Prostate gland (tissue), 2 donors: ENCODE data around the gene TTC16. TPM values are rescaled to one million over a fixed set of nuclear protein-coding genes. Genes with fewer than 3 reads are reported as not detected.

Experiments used
- DNase-seq: peaks from one replicate; pipeline ENCODE4 v3.0.0-alpha.2; 2019; ENCODE audit warnings: low spot score
- H3K27ac ChIP-seq, 2 donors: fragments of 200-600 bp; sonication (generic); 2 replicates each; pipeline ENCODE4 v1.5.1; 2017 to 2019
- H3K27me3 ChIP-seq: fragments of 200-600 bp; sonication (generic); replicated peaks from 2 replicates; pipeline ENCODE4 v1.5.1; 2019; ENCODE audit not compliant: insufficient read depth
- H3K36me3 ChIP-seq, 2 donors: fragments of 200-600 bp; sonication (generic); 1 replicate in 1 of 2; 2 replicates in 1 of 2; pipeline versions ENCODE4 v1.5.1 to v1.8.1; 2017 to 2019
- H3K4me1 ChIP-seq: fragments of 200-600 bp; sonication (generic); replicated peaks from 2 replicates; pipeline ENCODE4 v1.5.1; 2019
- H3K4me3 ChIP-seq, 2 donors: fragments of 200-600 bp; sonication (generic); 2 replicates each; pipeline ENCODE4 v1.5.1; 2017 to 2019
- H3K9me3 ChIP-seq: fragments of 200-600 bp; sonication (generic); 2 replicates; pipeline ENCODE4 v1.5.1; 2017
- CTCF ChIP-seq, 4 experiments: fragments of 200-600 bp in 2 of 4; fragments of 450-650 bp in 2 of 4; sonication (generic) in 2 of 4; IDR thresholded peaks; 1 replicate in 3 of 4; 2 replicates in 1 of 4; pipeline ENCODE4 v1.5.1; 2016 to 2019; ENCODE audit warnings: antibody characterized with exemption in 4 of 4, mild to moderate bottlenecking in 2 of 4, moderate library complexity in 2 of 4
- POLR2A ChIP-seq: fragments of 450-650 bp; IDR thresholded peaks from one replicate; pipeline ENCODE4 v1.6.1; 2016; ENCODE audit warnings: antibody characterized with exemption, mild to moderate bottlenecking
- POLR2AphosphoS5 ChIP-seq: sonication (generic); formaldehyde crosslinking; IDR thresholded peaks from one replicate; pipeline ENCODE4 v1.6.1; 2017; ENCODE audit warnings: antibody characterized with exemption
- WGBS: methylation state at CpG from one replicate; pipeline ENCODE4 v1.1.5; 2018; 5-methylcytosine and 5-hydroxymethylcytosine counted together
- intact Hi-C: fragments of 100-400 bp; cut with DNase I; formaldehyde crosslinking; loops from one replicate; pipeline ENCODE4 v1.14.2; 2022
- total RNA-seq, 2 donors: library from RNA; depleted of rRNA; stranded (reverse); fragments of >200 nt; gene quantifications; one replicate each; pipeline ENCODE4 v1.1.0, GENCODE V29; 2016

Gene TTC16
- total RNA-seq, 2 donors from 2014 or later, result 3.4 TPM; not detected in 1

- intact Hi-C loops, result no loop called here
- H3K27ac ChIP-seq, result no peak overlapping the region
- no peaks in the 10 kb centered on the region for H3K36me3 ChIP-seq
- H3K9me3 ChIP-seq, result no peaks in the 10 kb centered on the region
- DNase-seq, result no peak
- TF ChIP-seq CTCF (IDR thresholded peaks at IDR 0.05) (no peak), POLR2A (no peak), POLR2AphosphoS5 (no peak)
- H3K4me3 ChIP-seq, result no peak overlapping the region
- 96% methylated on average over 4 of the region's 10 CpGs for WGBS
- no peaks in the 10 kb centered on the region for H3K4me1 ChIP-seq
- no peaks in the 10 kb centered on the region for H3K27me3 ChIP-seq
Observed at GRCh38 chr9:127712867-127713266, 3.0 kb upstream of the TTC16 start.

GRCh38 chr9:127714020-127714750, 1.7 kb upstream of the TTC16 start:
- intact Hi-C loops, result no loop called here
- Histone ChIP-seq H3K9me3 (no peaks in the 10 kb centered on the region), H3K4me1 (no peaks in the 10 kb centered on the region), H3K4me3 (peak overlapping the region in 1 of 2 donors; percentile 65), H3K36me3 (no peaks in the 10 kb centered on the region), H3K27me3 (no peaks in the 10 kb centered on the region), H3K27ac (no peak overlapping the region)
- no peak for TF ChIP-seq CTCF (IDR thresholded peaks at IDR 0.05)
- 74% methylated on average over 19 of the region's 19 CpGs for WGBS
- DNase-seq, result no peak

- WGBS, result under 1% methylated on average over 22 of the region's 44 CpGs
- Histone ChIP-seq H3K4me1 (no peaks in the 10 kb centered on the region), H3K27ac (peak overlapping the region; percentile 79 to 86), H3K9me3 (no peaks in the 10 kb centered on the region), H3K36me3 (no peaks in the 10 kb centered on the region), H3K4me3 (peak overlapping the region; percentile 64 to 65), H3K27me3 (no peaks in the 10 kb centered on the region)
- DNase-seq, result no peak
- no peak for TF ChIP-seq POLR2AphosphoS5
- TF ChIP-seq CTCF (IDR thresholded peaks at IDR 0.05), result no peak
- TF ChIP-seq POLR2A, result no peak
- intact Hi-C loops, result loop anchor here (5.0 kb wide), 1 partner anchor 103 kb away; the partner anchor contains the start of gene STXBP1
Observed at GRCh38 chr9:127714951-127715469, 869 bp upstream of the TTC16 start.

GRCh38 chr9:127716412-127716811, 533 bp downstream of the TTC16 start:
- intact Hi-C loops, result loop anchor here (5.0 kb wide), 1 partner anchor 104 kb away; the partner anchor contains the start of gene STXBP1
- no peak for DNase-seq
- no peaks in the 10 kb centered on the region for H3K27me3 ChIP-seq
- H3K27ac ChIP-seq, result peak overlapping the region; percentile 79 to 86
- no peaks in the 10 kb centered on the region for H3K36me3 ChIP-seq
- peak overlapping the region in 1 of 2 donors; percentile 65 for H3K4me3 ChIP-seq
- H3K9me3 ChIP-seq, result no peaks in the 10 kb centered on the region
- H3K4me1 ChIP-seq, result no peaks in the 10 kb centered on the region
- WGBS, result 82% methylated on average over 9 of the region's 9 CpGs
- TF ChIP-seq CTCF (IDR thresholded peaks at IDR 0.05), result no peak
- TF ChIP-seq POLR2AphosphoS5, result no peak
- no peak for TF ChIP-seq POLR2A

GRCh38 chr9:127717766-127718165, 1.9 kb downstream of the TTC16 start:
- Histone ChIP-seq H3K9me3 (no peaks in the 10 kb centered on the region), H3K27me3 (no peaks in the 10 kb centered on the region), H3K27ac (no peak overlapping the region), H3K4me1 (no peaks in the 10 kb centered on the region), H3K36me3 (no peaks in the 10 kb centered on the region), H3K4me3 (no peak overlapping the region)
- intact Hi-C loops, result loop anchor here (5.0 kb wide), 1 partner anchor 105 kb away; the partner anchor contains the start of gene STXBP1
- WGBS, result 72% methylated on average over 5 of the region's 5 CpGs
- TF ChIP-seq CTCF (IDR thresholded peaks at IDR 0.05) (no peak), POLR2A (no peak), POLR2AphosphoS5 (no peak)
- no peak for DNase-seq
